ACC112 (cell line): ENCODE results near the gene SORBS2.

Experiments used
- H2AFZ ChIP-seq: fragments of 200-600 bp; sonication (generic); one replicate; pipeline ENCODE4 v1.6.0; 2017; ENCODE audit warnings: antibody characterized with exemption, low read length; ENCODE audit not compliant: unreplicated experiment
- H3K27ac ChIP-seq: fragments of 200-600 bp; sonication (generic); 2 replicates; pipeline ENCODE4 v1.5.1; 2014; ENCODE audit warnings: low read depth, mild to moderate bottlenecking, antibody characterized with exemption, low read length, moderate library complexity
- H3K27me3 ChIP-seq: fragments of 200-600 bp; sonication (generic); 2 replicates; pipeline ENCODE4 v1.6.1; 2014; ENCODE audit warnings: mild to moderate bottlenecking, antibody characterized with exemption, low read length, moderate library complexity, mixed read lengths; ENCODE audit not compliant: insufficient read depth
- H3K36me3 ChIP-seq: fragments of 200-600 bp; sonication (generic); 2 replicates; pipeline ENCODE4 v1.6.1; 2016; ENCODE audit warnings: mild to moderate bottlenecking, antibody characterized with exemption, low read length, moderate library complexity, mixed read lengths; ENCODE audit not compliant: insufficient read depth
- H3K4me1 ChIP-seq: fragments of 200-600 bp; sonication (generic); one replicate; pipeline ENCODE4 v1.6.1; 2016; ENCODE audit warnings: low read length, mixed read lengths; ENCODE audit not compliant: insufficient read depth, unreplicated experiment, control insufficient read depth
- H3K4me3 ChIP-seq: fragments of 200-600 bp; sonication (generic); 2 replicates; pipeline ENCODE4 v1.5.1; 2014; ENCODE audit warnings: mild to moderate bottlenecking, low read depth, low read length
- H3K79me2 ChIP-seq: fragments of 200-600 bp; sonication (generic); one replicate; pipeline ENCODE4 v1.6.0; 2016; ENCODE audit warnings: low read length; ENCODE audit not compliant: control insufficient read depth, unreplicated experiment, insufficient read depth

Gene SORBS2

DNA sequence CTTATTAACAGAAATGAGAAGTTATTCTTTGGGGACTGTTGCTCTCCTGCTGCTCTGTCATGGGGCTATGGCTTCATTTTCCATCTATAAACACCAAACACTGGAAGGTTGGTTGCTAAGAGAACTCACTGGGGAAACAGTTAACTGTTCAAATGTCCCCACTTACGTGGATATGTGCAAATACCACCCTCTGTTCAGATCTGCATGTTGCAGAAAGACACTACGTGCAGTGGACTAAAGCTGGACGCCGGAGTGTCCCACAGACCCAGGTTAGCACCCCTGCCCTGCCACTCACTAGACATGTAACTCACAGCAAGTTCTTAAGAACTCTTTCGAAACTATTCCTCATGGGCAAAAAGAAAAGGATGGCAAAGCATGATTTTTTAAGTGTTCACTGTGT lies 62.1 kb downstream of the SORBS2 start:
- Histone ChIP-seq H3K4me3 (no peak overlapping the region), H2AFZ (no peak overlapping the region), H3K27me3 (no peaks in the 10 kb centered on the region), H3K79me2 (no peaks in the 10 kb centered on the region), H3K4me1 (peaks cover 4% of the 10 kb centered on the region), H3K27ac (no peak overlapping the region), H3K36me3 (no peaks in the 10 kb centered on the region)

DNA sequence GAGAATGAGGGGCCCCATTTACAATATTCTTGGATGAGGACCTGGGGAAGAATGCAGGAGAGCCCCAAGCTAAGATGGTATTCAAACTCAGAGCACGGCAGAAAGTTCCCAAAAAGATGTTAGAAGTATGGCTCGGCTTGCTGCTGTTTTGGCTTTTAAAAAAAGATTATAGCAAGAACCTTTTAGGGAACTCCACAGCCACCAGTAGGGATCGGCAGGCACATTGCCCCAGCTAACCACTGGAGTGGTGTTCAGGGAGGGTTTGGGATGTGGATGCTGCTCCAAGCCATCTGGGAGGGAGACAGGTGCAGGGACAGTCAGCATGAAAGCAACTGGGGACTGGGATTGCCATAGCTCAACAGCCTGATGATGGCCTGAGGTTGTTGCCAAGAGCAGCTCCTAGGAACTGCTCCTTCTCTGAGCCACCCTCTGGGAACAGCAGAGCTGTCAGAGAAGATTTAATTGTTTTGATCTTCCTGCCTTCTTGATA lies 63.0 kb downstream of the SORBS2 start:
- H3K27ac ChIP-seq = no peak overlapping the region
- no peaks in the 10 kb centered on the region for H3K79me2 ChIP-seq
- no peak overlapping the region for H3K4me3 ChIP-seq
- no peaks in the 10 kb centered on the region for H3K4me1 ChIP-seq
- H2AFZ ChIP-seq = no peak overlapping the region
- no peaks in the 10 kb centered on the region for H3K36me3 ChIP-seq
- H3K27me3 ChIP-seq = no peaks in the 10 kb centered on the region

DNA sequence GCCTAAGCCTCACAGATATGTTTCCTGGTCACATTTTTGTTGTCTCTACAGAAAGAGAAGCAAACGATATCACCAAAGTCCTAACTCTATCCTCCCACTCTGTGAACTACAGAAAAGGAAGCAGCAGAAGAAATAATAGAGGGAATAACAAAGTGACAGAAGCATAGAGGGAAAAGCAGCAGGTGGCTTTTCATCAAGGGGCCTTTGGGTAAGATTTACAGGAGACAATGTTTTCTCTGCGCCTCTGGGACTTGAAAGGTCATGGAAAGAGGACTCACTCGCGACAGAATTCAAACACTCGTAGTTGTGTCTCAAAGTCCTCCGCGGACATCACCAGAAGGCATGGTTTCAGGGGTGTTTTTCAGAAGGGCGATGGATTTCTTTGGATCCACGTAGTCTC lies 66.1 kb downstream of the SORBS2 start:
- Histone ChIP-seq H3K27ac (no peak overlapping the region), H3K27me3 (no peaks in the 10 kb centered on the region), H3K4me1 (no peaks in the 10 kb centered on the region), H3K79me2 (no peaks in the 10 kb centered on the region), H3K36me3 (no peaks in the 10 kb centered on the region), H3K4me3 (no peak overlapping the region), H2AFZ (no peak overlapping the region)

DNA sequence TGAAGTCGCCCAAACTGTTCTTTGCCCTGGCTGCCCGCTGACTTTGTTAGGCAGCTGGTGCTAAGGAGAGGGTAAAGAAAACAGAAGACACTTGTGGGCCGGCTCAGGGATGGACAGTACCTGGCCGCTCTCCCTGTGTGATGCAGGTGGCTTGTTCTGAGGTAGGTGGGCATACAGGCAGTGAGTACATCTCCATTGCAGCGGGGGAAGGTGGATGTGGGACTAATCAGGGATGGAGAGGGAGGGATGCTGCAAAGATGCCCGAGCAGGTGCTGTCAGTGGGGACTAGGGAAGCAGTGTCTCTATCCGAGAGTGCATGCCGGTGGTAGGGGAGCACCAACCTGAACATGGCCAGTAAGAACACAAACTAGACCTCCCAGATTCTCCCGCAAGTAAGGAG lies 67.0 kb downstream of the SORBS2 start:
- Histone ChIP-seq H3K79me2 (no peaks in the 10 kb centered on the region), H2AFZ (no peak overlapping the region), H3K4me3 (no peak overlapping the region), H3K36me3 (no peaks in the 10 kb centered on the region), H3K4me1 (no peaks in the 10 kb centered on the region), H3K27ac (no peak overlapping the region), H3K27me3 (no peaks in the 10 kb centered on the region)

DNA sequence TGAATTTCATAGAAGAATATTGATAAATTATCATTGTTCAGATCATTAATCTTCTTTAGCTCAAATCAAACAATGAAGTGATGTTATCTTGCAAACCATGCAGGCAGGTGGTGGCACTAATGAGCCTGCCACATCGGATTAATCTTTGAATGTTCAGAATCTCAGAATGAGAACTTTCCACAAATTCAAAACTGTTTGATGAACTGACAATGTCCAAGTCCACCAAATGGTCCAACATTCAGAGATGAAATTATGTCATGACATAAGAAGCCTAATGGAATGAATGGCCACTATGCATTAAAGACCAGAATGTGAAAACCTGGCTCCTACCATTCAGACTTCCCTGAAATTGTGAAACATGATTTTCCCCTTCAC lies 67.5 kb downstream of the SORBS2 start:
- Histone ChIP-seq H3K79me2 (no peaks in the 10 kb centered on the region), H3K27ac (no peak overlapping the region), H3K4me3 (no peak overlapping the region), H3K4me1 (no peaks in the 10 kb centered on the region), H3K36me3 (no peaks in the 10 kb centered on the region), H3K27me3 (no peaks in the 10 kb centered on the region), H2AFZ (no peak overlapping the region)

DNA sequence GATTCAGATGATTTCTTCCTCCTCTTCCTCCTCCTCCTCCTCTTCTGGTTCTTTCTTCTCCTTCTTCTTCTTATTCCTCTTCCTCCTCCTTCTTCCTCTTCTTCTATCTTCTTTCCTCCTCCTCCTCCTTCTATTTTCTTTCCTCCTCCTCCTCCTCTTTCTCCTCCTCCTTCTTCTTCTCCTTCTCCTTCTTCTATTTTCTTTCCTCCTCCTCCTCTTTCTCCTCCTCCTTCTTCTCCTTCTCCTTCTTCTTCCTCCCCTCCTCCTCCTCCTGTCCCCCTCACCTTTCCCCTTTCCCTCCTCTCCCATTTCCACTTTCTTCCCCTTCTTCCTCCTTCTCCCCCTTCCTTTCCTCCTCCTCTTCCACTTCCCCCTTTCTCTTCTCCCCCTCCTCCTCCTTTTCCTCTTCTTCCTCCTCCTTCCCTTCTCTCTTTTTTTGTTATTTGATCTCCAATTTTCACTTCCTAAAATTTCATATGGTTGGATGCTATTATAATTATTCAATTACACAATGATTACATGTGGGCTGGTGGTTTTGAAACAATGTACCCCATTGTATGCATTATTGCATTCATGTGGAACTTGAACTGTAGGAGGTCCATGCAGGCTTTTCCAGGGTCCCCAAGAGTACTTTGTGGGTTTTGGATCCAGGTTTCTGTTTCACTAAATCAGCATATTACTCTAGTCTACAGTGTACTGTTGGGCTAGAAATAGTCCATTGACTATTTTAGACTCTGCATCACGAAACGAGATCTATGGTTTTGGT lies 68.1 kb downstream of the SORBS2 start:
- H3K4me3 ChIP-seq = no peak overlapping the region
- no peak overlapping the region for H2AFZ ChIP-seq
- peaks cover 5% of the 10 kb centered on the region for H3K4me1 ChIP-seq
- no peaks in the 10 kb centered on the region for H3K36me3 ChIP-seq
- no peaks in the 10 kb centered on the region for H3K27me3 ChIP-seq
- H3K27ac ChIP-seq = no peak overlapping the region
- H3K79me2 ChIP-seq = no peaks in the 10 kb centered on the region

DNA sequence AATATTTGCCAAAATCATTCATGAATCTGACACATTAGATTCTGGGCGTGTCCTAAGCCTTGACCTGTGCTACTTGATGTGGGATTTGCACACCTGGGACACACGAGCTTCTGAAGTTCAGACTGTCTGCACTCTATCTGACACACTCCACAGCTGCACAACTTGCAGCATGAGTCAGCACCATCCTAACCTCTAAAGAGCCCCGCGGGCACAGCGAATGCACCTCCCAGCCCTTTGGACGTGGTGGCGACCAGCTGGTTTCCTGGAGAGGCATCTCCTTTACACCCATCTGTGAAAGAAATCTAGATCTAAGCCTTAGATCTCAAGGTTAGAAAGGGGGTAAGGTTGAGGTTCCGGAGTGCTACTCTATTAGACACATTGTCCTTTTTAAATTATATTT lies 69.2 kb downstream of the SORBS2 start:
- H3K27ac ChIP-seq = no peak overlapping the region
- no peaks in the 10 kb centered on the region for H3K27me3 ChIP-seq

DNA sequence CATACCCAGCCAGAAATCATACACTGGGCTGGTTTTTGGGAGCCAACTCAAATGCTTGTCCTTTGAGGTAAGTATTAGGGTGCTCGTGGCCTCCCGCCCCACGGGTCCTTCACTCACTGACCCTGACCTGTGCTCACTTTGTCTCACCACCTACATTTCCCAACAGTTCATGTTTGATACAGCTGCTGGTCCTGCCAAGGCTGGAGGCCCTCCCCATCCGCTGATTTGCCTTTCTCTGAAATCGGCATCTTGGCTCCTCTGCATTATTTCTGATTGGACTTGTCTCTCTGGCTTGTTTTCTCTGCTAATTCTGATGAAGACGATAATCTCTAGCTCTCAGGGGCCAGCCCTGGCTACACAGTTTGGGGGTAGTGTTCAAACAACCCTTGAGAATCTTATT lies 70.2 kb downstream of the SORBS2 start:
- Histone ChIP-seq H3K4me1 (peaks cover 24% of the 10 kb centered on the region), H3K4me3 (no peak overlapping the region)

More for the DNA sequence above, 69.2 kb downstream of the SORBS2 start:
- H2AFZ ChIP-seq = no peak overlapping the region
- H3K36me3 ChIP-seq = no peaks in the 10 kb centered on the region
- H3K4me1 ChIP-seq = peaks cover 14% of the 10 kb centered on the region
- no peaks in the 10 kb centered on the region for H3K79me2 ChIP-seq
- no peak overlapping the region for H3K4me3 ChIP-seq

DNA sequence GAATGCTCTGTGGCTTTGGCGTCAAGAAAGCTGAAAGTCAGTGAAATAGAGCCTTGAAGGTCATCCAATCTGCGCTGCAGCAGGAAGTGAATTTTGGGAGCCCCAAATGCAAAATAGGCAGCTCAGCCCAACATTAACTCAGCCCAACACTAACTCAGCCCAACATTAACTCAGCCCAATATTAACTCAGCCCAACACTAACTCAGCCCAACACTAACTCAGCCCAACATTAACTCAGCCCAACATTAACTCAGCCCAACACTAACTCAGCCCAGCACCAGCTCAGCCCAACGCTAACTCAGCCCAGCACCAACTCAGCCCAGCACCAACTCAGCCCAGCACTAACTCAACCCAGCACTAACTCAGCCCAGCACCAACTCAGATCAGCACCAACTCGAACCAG lies 71.5 kb downstream of the SORBS2 start:
- H3K27me3 ChIP-seq = no peaks in the 10 kb centered on the region
- H3K27ac ChIP-seq = no peak overlapping the region
- peaks cover 27% of the 10 kb centered on the region for H3K4me1 ChIP-seq
- no peaks in the 10 kb centered on the region for H3K79me2 ChIP-seq
- no peak overlapping the region for H3K4me3 ChIP-seq
- no peak overlapping the region for H2AFZ ChIP-seq
- H3K36me3 ChIP-seq = no peaks in the 10 kb centered on the region

More for the DNA sequence above, 70.2 kb downstream of the SORBS2 start:
- no peaks in the 10 kb centered on the region for H3K79me2 ChIP-seq
- H3K27me3 ChIP-seq = no peaks in the 10 kb centered on the region
- H2AFZ ChIP-seq = no peak overlapping the region
- no peak overlapping the region for H3K27ac ChIP-seq
- H3K36me3 ChIP-seq = no peaks in the 10 kb centered on the region

DNA sequence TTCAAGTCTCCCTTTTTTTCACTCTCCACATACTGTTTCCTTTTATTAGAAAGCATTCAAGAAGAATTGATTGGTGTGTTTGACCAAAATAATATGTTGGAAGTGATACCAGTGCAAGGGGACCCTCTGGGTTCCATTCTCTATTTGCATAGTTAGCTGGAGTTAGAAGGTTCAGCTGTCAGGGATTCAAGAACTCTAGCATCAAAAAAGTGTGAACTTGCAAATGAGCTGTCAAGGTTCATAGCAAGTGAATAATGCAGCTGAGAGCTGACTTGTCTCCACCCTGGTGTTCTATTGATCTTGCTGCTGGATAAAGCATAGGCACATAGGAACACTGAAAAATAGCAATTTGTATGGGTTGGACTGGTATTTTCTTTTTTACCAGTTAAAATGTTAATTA lies 73.2 kb downstream of the SORBS2 start:
- no peaks in the 10 kb centered on the region for H3K36me3 ChIP-seq
- no peak overlapping the region for H3K4me3 ChIP-seq
- H3K4me1 ChIP-seq = peaks cover 38% of the 10 kb centered on the region
- no peaks in the 10 kb centered on the region for H3K79me2 ChIP-seq
- peak overlapping the region; percentile 91 for H3K27ac ChIP-seq
- no peak overlapping the region for H2AFZ ChIP-seq
- H3K27me3 ChIP-seq = no peaks in the 10 kb centered on the region

DNA sequence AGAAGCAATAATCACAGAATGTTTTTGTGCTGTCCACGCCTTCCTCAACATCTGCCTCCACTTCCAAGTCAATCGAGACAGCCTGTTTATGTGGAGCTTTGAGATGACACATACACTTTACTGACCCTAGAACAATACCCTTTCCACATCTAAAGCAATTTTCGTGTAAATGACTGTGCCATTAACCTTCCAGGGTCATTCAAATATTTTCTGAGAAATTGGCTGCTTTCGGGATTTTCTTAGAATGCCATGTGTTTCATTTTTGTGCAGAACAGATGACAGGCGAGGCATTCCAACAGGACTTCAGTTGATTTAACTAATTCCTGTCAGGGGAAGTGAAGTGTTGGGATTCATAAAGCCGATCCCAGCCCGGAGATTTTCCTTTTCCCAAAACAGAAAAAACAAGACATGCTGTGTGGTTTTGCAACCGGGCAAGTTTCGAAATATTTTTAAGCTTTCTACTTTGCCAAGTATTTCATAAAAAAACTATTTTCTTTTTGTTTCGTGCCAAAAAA lies 73.9 kb downstream of the SORBS2 start:
- no peaks in the 10 kb centered on the region for H3K79me2 ChIP-seq
- H3K4me1 ChIP-seq = peaks cover 38% of the 10 kb centered on the region
- H2AFZ ChIP-seq = peak overlapping the region; percentile 97
- H3K4me3 ChIP-seq = peak overlapping the region; percentile 75
- H3K27ac ChIP-seq = peak overlapping the region; percentile 91
- H3K36me3 ChIP-seq = no peaks in the 10 kb centered on the region
- no peaks in the 10 kb centered on the region for H3K27me3 ChIP-seq
